ENCODE data around the gene GMCL2.
"Not testable (repeated sequence)": the region's sequence is repeated elsewhere in the genome, so short reads cannot be mapped to it uniquely, and the experiment has no call there.

GMCL2 gene

DNA sequence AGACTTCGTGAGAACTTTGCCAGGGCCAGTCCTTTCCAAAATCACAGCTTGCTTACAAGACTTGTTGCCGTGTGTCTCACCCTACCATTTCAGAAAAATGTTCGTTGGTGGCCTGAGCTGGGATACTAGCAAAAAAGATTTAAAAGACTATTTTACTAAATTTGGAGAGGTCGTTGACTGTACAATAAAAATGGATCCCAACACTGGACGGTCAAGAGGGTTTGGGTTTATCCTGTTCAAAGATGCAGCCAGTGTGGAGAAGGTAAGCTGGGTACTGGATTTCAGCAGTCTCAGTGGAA is 18.5 kb upstream of the GMCL2 start:
- DNase-seq = no peak

DNA sequence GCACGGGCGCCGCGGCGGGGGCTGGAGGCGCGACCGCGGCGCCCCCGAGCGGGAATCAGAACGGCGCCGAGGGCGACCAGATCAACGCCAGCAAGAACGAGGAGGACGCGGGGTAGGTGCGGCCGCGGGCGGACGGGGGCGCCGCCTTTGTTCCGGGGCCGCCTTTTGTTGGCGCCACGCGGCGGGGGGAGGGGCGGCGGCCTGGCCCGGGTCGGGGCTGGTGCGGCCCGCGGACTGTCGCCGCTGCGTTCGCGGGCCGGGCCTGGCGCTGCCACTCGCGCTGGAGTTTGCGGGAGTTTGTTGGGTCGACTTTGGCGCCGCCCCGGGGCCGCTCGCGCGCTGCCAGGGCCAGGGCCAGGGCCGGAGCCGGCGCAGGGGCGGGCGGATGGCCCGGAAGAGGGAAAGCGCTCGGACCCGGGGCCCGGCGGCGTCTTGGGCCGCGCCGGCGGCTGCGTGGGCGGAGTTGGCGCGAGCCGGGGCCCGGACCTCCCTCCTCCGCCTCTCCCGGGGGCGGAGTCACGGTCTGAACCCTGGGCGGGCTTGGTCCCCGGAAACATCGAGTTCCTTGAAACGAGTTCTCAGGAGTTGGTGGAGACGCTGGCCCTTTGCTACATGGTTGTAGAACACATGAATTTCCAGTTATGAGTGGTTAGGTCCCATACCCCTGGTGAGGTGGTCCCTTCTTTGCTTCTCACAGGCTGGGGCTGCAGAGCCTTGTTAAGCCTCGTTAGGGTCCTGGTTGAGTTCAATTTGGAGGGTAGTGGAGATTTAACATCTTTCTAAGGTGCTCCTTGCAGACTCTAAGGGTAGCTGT is 18.0 kb upstream of the GMCL2 start:
- DNase-seq = peak; percentile 72

DNA sequence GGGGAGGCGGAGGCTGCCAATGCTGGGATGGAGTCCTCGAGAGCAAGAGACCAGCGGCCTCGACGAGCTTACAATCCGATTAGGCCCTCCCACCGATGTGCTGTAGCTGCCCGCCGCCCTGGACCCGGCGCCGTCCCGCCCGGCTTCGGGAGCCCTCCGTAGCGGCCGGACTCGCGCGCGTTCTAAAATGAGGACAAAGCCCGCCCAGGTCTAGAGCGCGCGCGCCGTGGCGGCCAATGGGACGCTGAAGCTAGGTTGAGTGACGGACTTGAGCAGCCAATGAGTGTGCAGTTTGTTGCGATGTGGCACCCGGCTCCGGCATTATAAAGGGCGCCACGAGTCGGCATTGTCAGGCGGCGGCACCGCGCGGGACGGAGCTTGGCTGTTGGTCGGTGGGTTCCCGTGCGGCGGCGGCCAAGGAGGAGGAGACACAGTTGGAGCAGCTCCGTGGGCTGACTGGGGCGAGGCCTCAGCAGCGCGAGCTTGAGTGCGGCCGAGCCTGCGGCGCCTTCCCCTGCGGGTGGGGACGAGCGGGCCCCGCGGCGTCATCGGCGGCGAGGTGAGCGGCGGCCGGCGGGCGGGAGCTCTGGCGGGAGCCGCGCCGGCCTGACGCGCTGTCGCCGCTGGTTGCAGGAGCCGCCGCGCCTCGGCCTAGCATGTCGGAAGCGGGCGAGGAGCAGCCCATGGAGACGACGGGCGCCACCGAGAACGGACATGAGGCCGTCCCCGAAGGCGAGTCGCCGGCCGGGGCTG is 17.2 kb upstream of the GMCL2 start, which contains the start of gene HNRNPAB:
Gene HNRNPAB, plus strand, starts transcription at position 352 of the 753 bp plus-strand sequence. Its CDS starts 305 bp downstream, at position 657.
- DNase-seq = peak; percentile 97

DNA sequence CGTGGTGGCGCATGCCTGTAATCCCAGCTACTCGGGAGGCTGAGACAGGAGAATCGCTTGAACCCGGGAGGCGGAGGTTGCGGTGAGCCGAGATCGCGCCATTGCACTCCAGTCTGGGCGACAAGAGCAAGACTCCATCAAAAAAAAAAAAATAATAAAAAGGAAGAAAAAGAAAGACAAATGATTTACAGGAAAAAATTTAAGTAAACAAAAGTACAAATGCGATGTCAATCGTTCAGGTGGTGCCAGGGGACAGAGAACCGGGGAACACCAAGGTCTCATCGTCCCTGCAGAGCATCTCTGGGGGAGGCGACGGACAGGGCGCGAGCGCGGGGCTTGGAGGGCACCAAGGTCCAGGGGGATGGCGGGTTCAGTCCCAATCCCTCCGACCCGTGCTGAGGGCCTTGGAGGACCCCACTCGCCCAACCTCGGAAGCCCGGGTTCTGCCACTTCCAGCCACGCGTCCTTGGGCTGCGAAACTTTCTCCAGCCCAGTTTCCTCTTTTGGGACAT is 16.6 kb upstream of the GMCL2 start:
- DNase-seq = no peak

DNA sequence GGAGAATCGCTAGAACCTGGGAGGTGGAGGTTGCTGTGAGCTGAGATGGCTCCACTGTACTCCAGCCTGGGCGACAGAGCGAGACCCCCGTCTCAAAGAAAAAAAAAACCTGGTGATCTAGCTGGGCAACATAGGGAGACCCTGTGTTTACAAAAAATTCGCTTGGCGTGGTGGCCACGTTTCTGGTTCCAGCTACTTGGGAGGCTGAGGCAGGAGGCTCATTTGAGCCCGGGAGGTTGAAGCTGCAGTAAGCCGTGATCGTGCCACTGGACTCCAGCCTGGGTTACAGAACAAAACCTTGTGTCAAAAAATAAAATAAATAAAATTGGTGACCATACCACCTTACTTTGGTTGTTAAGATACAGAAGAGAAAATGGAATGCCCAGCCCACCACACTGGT is 15.4 kb upstream of the GMCL2 start:
- no peak for DNase-seq

DNA sequence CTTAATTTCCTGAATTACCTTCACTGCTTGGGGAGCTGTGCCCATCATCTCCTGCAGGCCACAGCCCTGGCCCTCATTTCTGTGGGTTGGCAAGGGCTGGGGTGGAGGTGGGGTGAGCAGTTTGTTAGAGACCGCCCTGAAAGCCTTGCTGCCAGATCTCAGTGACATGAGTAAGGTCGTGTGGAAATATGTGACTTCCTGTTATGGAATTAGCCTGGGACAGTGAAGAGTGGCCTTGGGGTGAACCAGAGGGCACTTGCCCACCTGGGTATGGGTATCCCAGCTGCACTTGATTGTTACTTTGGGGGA is 14.7 kb upstream of the GMCL2 start:
- no peak for DNase-seq

DNA sequence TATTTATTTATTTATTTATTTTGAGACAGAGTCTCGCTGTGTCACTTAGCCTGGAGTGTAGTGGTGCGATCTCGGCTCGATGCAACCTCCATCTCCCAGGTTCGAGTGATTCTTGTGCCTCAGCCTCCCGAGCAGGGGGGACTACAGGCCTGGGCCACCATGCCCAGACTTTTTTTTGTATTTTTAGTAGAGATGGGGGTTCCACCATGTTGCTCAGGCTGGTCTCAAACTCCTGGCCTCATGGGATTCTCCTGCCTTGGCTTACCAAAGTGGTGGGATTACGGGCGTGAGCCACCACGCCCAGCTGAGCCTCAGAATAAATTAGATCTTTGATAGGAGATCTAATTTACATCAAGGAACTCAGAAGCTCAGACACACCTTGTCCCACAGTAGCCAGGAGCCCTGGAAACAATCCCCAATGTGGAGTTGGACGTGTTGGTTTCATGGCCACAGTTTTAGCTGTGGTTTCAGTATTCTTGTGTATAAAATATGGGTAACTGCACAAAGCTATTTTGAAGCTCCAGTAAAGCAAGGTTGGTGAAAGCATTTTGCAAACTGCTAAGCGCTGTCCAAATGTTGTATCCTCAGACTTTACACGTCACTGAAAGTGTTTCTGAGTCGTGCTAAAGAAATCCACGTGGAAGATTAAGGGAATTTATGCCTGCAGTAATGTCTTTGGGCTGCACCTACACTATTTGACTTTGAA is 14.2 kb upstream of the GMCL2 start:
- no peak for DNase-seq

DNA sequence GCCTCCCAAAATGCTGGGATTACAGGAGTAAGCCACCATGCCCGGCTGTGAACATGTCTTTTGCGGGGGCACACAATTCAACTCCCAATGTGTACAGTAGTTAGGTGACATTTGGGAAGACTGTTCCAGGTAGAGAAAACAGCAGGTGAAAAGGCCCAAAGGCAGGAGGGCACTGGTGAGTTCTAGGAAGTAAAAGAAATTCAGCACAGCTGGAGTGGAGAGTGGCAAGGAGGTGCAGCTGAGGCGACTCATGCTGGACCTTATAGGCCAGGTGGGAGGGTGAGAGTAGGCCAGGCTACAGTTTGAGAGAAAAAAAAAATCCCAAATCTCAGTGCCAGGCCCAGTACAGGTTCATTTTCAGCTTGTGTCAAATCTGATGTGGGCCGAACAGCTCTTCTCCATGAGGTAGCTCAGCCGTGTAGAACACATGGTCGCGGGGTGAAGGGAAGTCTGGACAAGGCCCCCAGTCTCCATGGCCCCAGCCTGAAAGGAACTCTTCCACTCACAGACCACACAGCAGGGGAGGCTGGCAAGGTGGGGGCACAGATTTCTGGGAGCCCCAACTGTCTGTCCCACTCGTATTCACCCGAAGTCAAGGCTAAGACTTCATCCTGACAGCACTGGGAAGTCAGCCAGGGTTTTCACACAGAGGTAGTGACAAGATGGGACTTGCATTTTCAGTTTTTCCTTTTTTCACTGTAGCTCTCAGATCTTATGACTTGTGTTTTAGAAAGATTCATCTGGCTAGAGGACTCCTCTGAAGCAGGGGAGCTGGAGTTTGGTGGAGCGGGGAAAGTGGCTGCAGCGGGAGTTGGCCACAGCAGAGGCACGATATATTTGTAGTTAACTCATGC is 12.6 kb upstream of the GMCL2 start:
- DNase-seq = no peak

DNA sequence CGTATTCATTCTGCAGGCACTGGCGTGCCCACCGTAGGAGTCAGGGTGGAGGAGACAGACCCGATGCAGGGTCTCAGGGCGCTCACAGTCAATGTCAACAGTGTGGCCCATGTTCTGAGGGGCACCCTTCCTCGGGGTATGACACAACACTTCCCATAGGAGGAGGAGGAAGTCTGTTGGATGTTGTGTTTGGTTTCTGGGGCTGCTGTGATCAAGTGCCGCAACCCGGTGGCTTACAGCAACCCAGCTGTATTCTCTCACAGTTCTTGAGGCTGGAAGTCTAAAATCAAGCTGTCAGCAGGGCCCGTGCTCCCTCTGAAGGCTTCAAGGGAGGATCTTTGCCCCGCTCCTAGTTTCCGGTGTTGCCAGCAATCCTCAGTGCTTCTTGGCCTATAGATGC is 11.5 kb upstream of the GMCL2 start:
- DNase-seq = no peak

DNA sequence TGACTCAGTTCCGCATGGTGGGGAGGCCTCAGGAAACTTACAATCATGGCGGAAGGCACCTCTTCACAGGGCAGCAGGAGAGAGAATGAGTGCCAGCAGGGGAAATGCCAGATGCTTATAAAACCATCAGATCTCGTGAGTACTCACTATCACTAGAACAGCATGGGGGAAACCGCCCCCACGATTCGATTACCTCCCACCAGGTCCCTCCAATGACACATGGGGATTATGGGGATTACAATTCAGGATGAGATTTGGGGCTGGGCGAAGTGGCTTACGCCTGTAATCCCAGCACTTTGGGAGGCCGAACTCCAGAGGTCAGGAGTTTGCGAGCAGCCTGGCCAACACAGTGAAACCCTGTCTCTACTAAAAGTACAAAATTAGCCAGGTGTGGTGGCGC is 11.0 kb upstream of the GMCL2 start:
- not testable (repeated sequence) for DNase-seq

DNA sequence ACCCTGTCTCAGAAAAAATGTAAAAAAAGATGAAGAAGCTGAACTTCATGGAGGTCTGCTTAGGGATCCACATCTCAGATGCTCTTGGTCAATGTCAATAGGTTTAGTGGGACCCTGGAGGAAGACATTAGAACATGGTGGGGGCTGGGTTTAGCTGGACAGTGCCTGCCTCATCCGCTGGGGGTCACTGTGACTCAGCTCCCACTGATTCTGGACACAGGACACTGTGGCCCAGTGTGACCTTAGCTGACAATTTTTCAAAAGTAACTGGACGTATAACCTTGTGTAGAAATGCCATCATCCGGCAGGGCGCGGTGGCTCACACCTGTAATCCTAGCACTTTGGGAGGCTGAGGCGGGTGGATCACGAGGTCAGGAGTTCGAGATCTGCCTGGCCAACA is 9.8 kb upstream of the GMCL2 start:
- DNase-seq = no peak

DNA sequence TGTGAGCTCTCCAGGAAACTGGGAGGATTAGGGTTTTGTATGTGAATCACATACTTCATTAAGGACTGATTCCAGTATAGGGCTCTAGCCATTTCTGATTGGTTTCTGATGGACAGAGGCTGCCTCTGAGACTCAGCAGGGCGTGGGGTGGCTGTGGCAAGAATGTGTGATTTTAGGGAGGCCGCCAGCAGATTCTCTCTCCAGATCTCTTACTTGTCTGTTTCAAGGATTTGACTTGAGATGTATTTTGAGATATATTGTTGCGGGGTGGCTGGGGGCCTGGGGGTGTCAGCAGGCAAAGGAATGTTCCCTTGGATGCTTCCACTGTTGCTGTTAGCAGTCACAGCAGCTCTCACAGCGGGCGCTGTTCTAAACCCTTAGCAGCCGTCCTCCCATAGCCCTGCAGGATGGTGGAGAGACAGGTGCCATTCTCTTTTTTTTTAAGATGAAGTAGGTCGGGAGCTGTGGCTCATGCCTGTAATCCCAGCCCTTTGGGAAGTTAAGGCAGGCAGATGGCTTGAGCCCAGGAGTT is 9.2 kb upstream of the GMCL2 start:
- no peak for DNase-seq

DNA sequence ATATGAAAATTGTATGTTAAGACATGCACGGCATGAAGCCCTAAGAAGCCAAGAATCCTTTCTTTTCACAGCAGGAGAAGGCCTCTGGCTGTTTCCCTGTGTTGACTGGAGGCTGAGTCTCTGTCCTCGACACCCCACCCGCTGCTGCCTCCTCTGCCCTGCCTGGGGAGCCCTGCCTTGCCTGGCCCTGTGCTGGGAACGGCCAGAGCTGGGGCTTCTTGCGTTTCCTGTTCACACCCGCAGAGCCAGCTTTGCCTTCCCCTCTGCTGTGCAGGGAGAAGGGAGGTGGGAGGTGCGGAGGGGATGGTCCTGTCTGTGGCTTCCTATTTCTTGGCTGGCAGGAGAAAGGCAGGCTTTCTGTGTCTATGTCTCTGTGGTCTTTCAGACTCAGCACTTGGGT is 6.9 kb upstream of the GMCL2 start:
- no peak for DNase-seq

DNA sequence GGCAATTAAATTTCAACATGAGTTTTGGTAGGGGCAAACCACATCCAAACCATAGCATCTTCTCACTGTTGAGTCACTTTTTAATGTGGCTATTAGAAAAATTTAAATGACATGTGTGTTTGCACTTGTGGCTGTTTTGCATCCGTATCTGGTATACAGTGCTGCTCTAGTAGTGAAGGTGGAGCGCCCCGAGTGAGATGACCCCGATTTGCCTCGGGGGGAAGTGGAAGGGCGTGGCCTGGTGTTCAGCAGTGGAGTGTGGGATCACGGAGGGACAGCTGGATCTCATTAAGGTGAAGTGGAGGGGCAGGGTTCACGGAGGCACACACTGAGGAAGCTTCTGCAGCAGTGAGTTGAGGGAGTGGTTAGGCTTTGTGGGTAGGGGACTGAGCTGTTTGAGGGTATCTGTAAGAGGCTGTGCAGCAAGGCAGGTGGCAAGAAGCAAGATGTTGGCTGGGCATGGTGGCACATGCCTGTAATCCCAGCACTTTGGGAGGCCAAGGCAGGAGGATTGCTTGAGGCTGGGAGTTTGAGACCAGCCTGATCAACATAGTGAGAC is 6.2 kb upstream of the GMCL2 start:
- no peak for DNase-seq

DNA sequence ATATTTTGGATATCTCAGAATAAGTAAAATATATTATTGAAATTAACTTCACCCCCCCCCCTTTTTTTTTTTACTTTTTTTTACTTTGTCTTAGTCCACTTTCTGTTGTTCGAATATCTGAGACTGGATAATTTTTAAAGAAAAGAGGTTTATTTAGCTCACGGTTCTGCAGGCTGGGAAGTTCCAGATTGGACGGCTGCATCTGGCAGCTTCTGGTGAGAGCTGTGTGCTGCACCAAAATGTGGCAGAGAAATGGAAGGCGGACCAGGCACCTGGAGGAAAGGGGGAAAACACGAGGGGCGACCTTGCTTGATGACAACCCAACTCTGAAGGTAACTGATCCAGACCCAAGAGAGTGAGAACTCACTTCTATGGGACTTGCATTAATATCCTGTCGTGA is 5.6 kb upstream of the GMCL2 start:
- DNase-seq = no peak

DNA sequence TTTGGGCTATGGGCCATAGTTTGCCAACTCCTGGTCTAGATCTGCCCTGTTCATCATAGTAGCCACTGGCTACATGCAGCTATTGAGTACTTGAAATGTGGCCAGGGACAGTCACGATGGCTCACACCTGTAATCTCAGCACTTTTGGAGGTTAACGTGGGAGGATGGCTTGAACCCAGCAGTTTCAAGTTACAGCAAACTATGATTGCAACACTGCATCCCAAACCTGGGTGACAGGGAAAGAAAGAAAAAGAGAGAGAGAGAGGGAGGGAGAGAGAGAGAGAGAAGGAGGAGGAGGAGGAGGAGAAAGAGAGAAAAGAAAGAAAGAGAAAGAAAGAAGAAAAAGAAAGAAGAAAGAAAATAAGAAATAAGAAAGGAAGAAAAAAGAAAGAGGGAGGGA is 5.1 kb upstream of the GMCL2 start:
- DNase-seq = no peak

DNA sequence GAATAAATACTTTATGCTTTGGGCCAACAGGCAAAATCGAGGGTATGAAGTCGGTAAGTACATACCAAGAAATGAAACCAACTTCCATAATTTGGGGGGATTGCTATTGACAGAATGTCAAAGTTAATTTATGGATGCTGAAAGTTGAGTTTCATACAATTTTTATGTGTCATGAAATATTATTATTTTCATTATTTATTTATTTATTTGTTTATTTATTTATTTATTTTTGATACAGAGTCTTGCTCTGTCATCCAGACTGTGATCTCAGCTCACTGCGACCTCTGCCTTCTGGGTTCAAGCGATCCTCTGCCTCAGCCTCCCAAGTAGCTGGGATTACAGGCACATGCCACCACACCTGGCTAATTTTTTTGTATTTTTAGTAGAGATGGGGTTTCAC is 4.5 kb upstream of the GMCL2 start:
- no peak for DNase-seq

DNA sequence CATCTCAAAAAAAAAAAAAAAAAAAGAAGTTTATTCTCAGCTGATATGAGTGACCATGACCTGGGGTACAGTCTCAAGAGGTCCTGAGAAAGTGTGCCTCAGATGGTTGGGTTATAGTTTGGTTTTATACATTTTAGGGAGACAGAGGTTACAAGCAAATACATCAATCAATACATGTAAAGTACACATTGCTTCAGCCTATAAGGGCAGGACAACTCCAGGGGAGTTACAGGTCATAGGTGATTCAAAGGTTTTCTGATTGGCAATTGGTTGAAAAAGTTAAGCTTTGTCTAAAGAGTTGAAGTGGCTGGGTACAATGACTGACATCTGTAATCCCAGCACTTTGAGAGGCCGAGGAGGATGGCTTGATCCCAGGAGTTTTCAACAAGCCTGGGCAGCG is 2.3 kb upstream of the GMCL2 start:
- no peak for DNase-seq

DNA sequence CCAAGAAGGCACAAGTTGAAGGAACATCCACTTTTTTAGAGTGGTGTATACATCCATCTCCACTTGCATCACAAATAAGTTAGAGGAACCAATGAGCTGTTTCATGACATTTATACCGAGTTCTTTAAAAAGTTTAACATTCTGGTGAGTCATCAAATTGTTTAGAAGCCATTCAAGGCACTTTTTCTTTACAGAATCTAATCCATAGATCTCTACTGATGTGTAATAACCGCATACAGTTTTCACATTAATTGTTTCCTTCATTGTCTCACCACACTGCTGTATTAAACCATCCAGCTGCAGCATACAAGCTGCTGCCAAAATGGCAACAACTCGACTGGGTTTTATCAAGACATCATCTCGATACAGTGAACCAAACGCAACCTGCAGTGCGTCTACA is 744 bp downstream of the GMCL2 start:
- DNase-seq = no peak

DNA sequence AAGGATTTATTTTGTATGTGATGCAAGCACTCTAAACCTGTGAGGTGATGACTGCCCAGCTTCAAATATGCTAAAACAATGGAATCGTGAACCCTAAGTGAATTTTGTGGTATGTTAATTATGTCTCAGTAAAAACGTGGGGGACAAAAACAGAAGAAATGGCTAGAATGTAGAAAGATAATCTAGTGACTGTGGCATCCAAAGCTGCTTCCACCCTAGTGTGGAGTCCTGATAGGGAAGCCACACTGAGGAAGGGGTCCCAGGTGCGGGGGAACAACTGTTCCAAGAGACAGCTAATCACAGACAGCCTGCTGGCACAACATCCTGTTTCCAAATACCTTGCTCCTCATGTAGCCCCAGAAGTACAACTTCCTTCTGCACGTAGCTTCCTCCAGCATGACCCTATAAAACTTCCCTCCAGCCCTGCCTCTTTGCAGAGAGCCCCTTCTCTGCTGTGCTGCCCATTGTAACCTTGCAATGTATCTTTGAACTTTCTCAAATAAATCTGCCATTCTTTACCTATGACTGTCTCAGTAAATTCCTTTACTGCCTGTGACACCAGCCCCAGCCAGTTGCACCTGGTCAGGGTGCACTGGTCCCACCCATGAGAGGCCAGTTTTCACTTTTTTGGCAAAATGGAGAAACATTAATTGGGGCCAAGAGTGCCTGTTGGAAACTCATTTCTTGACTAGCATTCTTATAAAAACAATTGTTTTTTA is 4.9 kb downstream of the GMCL2 start:
- DNase-seq = no peak

DNA sequence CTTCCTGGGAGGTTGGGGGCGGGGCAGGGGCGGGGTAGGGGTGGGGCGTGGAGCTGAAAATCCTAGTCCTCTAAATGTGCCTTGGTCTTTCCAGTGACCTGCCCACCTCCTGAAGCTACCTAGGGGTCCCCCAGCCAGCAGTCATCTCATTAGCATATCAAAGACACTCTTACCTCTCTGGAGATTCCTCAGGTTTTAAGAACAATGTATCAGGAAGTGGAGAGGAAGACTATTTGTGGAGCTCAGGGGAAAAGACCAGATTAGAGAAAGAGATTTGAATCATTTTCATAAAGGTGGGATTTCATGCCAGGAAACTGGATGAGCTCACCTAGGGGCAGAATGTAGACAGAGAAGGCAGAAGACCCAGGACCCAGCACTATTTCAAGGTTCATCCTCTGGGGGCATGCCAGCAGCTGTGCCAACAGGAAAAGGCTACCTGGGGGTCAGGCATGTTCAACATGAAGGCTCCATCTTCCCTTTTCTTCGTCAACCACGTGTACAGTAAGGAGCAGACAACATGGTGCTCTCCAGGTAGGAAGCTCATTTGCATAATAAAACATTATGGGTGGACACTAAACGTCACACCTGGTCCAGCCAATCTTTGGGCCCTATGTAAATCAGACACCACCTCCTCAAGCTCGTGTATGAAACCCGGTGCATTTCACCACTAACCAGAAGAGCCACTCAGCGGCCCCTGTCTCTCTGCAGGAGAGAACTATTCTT is 6.9 kb downstream of the GMCL2 start:
- no peak for DNase-seq

All from CD4-positive, alpha-beta T cell treated with Interleukin-12 subunit alpha and Interleukin-12 subunit beta, for 1 hour (primary cell).